Measurements from ENCODE around the gene MAGEL2.
"Not testable (repeated sequence)": the region's sequence is repeated elsewhere in the genome, so short reads cannot be mapped to it uniquely, and the experiment has no call there.

MAGEL2 gene

DNA sequence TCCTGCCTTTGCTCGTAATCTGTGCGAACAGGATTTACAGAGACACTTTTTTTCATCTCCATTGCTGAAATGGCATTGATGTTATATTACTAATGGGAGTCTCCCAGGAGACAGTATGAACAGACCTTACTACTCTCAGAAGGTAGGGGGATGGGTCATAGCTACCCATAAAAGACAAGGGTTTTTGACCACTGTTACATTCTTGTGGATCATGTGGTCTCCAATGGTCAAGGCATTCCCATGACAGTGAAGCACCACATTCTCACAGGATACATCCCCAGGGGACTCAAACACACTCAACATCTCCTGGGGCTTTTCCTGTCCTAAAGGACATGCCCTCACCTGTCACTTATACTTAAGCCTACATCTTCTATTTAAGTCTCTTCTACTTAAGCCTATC is 41.4 kb downstream of the MAGEL2 start:
- DNase-seq (ENCODE audit: low read depth, low spot score) = no peak

DNA sequence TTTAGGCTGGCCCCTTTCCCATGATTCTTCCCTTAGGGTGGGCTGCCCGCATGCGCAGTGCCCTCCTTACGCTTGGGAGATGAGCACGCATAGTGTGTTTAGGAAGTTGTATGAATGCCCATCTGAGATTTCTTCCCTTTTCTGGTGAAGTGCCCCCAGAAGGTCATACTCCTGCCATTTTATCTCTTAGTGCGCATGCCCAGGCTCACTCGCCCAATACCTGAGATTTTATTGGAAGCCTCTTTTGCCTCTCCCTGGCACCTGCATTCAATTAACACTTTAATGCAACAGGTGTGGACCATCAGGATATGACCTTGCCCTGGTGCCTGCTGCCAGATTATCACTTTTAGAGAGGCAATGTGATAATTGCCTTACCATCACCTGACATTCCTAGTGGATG is 45.5 kb downstream of the MAGEL2 start:
- DNase-seq (ENCODE audit: low read depth, low spot score) = no peak

DNA sequence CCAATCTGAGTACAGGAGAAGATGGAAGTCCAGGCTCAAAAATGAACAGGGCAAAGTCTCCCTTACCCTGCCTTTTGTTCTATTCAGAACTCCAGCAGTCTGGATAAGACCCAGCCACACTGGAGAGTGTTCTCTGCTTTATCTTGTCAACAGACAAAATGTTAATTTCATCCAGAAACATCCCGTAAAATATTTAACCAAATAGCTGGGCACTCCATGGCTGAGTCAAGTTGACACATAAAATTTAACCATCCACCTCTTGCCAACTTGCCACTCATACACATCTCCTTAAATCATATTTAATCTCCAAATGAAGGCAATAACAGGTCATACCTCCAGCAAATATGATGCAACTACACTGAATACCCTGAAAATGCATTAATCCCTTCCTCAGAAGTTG is 48.6 kb downstream of the MAGEL2 start:
- DNase-seq (ENCODE audit: low read depth, low spot score) = no peak

DNA sequence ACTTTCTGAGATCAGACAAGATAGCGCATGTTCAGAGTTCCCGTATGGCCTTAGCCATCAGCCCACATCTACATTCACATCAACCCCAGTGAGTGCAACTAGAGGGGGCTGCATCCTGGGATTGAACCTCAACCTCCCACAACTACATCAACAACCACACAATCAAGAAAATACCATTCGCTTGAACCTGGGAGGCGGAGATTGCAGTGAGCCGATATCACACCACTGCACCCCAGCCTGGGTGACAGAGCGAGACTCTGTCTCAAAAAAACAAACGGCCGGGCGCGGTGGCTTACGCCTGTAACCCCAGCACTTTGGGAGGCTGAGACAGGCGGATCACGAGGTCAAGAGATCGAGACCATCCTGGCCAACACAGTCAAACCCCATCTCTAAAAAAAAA is 50.4 kb downstream of the MAGEL2 start:
- DNase-seq (ENCODE audit: low read depth, low spot score) = not testable (repeated sequence)

DNA sequence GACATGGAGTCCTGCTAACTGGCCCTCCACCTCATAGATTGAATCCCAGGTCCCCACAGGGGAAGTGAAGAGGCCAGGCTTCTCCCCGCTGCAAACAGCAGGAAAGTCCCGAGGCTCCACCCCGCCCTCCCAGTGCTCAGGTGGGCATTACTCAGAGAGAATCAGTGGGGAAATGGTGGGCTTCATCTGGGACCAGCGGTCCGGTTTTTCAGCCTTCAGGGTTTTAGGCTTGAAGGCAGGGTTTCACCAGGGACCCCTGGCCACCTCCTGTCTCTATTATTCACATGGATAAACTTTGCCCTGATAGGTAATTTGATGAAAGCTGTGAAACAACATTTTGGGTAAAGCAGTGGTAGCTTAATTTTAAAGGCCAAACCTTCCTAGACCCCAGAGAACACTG is 50.9 kb downstream of the MAGEL2 start:
- DNase-seq (ENCODE audit: low read depth, low spot score) = no peak

DNA sequence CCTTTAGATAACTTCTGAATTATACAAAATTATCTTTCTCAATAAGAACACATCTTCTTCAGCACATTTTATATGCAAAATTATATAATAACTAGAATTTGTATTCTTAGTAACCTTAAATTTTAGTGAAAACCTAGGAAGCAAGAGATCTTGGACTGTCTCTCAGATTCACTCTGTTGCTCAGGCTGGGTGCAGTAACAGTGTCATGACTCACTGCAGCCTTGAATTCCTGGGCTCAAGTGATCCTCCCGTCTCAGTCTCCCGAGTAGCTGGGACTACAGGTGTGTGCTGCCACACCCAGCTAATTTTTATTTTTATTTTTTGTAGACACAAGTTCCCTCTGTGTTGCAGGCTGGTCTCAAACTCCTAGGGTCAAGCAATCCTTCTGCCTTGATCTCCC is 52.3 kb downstream of the MAGEL2 start:
- no peak for DNase-seq (ENCODE audit: low read depth, low spot score)

DNA sequence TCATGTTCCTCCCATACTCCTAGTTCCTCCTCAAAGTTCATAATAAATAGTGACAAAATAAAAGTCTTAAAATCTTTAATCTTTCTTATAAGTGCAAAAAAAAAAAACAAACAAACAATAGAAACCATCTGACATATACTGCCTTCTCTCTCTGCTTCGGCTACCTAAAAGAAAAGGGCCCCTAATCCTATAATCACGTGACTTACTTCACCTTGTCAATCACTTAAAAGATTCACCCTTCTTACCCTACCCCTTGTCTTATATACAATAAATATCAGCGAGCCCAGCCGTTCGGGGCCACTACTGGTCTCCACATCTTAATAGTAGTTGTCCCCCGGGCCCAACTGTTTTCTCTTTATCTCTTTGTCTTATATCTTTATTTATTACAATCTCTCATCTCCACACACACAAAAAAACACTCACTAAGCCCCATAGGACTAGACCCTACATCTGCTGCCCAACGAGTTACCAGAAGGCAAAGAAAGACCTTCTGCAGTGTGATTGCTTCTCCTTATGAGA is 53.4 kb downstream of the MAGEL2 start:
- no peak for DNase-seq (ENCODE audit: low read depth, low spot score)

All from brain pericyte (primary cell).